Epithelial cell of esophagus (primary cell): ENCODE data around the gene PRPF38B.
"Not testable (repeated sequence)": the region's sequence is repeated elsewhere in the genome, so short reads cannot be mapped to it uniquely, and the experiment has no call there.

ENCODE experiments used
- DNase-seq: peaks from one replicate; pipeline ENCODE4 v3.0.0; 2010; ENCODE audit warnings: low read depth
- H3K4me3 ChIP-seq: 2 replicates; pipeline ENCODE4 v1.5.1; 2011; ENCODE audit warnings: mild to moderate bottlenecking, low read length, control low read depth
- TF ChIP-seq, protein P1 (sequence below): IDR thresholded peaks from 2 replicates; pipeline ENCODE4 v1.5.1; 2011; ENCODE audit warnings: low read depth, mild to moderate bottlenecking, low read length, control low read depth, inconsistent platforms; ENCODE audit not compliant: insufficient read depth; ENCODE audit errors: missing control alignments

PRPF38B gene

DNA sequence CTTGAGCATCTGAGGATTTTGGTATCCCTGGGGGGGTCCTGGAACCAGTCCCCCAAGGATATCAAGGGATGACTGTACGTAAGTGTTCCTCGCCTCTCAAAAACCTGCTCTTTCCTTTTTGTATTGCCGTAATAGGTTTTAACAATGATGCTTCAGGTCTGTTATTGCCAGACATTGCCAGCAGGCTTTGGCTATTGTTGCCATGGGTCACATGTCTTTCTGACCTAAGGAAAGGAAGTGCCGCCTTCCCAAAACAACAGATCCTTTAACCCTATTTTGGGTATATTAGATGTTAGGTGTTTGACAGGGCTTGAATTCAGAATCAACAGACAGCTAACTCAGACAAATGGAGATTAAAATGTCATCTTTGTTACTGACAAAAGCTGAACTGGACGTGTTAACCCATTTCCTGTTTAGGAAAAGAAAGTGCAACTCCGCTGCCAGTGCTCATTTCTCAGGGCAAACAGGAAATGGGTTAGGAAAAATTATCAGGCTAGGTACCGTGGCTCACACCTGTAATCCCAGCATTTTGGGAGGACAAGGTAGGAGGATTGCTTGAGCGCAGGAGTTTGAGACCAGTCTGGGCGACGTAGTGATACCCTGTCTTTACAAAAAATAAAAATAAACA is 12.4 kb upstream of the PRPF38B start:
- H3K4me3 ChIP-seq, result no peak overlapping the region
- no peak for DNase-seq
- TF ChIP-seq, protein P1, sequence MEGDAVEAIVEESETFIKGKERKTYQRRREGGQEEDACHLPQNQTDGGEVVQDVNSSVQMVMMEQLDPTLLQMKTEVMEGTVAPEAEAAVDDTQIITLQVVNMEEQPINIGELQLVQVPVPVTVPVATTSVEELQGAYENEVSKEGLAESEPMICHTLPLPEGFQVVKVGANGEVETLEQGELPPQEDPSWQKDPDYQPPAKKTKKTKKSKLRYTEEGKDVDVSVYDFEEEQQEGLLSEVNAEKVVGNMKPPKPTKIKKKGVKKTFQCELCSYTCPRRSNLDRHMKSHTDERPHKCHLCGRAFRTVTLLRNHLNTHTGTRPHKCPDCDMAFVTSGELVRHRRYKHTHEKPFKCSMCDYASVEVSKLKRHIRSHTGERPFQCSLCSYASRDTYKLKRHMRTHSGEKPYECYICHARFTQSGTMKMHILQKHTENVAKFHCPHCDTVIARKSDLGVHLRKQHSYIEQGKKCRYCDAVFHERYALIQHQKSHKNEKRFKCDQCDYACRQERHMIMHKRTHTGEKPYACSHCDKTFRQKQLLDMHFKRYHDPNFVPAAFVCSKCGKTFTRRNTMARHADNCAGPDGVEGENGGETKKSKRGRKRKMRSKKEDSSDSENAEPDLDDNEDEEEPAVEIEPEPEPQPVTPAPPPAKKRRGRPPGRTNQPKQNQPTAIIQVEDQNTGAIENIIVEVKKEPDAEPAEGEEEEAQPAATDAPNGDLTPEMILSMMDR, result no peak

GRCh38 chr1:108681701-108682100 is 10.4 kb upstream of the PRPF38B start:
- not testable (repeated sequence) for DNase-seq, H3K4me3 ChIP-seq

DNA sequence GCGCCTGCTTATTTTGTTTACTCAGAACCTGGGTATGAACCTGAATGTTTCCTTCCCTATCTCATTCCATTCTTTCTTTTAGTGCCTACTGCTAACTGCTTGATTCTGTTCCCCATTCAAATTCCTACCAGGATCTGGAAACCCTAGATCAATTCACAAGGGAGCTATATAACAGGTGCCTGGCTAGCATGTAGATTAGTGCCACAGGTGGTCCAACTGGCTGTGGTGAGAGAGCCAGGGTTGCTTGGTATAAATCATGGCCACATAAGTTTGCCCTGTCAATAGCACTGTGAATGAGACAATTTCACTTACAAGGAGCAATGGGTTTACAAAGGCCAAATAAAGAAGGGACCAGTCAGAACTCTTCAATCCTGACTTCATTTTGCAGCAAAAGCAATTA is 6.6 kb upstream of the PRPF38B start:
- no peak overlapping the region for H3K4me3 ChIP-seq
- no peak for DNase-seq
- TF ChIP-seq, protein P1, result no peak

DNA sequence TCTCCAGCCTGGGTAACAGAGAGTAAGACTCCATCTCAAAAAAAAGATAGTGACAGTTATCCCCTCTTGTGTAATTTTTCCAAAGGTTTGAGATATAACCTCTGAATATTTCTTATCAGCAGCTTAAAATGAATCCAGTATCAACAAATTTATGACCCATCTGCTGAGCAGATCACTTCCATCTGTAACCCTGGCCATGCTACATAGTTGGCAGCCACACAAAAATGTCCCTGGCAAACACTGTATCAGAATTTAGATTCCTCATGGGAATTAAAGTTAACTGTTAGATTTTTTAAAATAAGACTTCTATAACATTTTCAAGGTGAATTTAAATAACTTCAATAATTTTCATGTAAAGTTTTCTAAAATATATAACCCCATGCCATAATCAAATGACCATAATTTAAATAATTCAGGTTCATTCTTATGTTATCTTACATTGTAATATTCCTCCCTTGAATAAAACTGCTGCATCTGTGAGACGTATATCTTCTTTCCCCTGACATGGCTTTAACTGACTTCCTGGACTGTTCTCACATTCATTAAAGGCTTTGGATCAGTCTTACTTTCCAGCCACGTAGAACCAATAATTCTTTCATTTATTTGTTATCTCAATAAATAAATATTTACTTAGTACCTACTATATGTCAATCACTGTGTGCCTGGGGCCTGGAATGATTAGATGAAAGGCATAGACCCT is 5.3 kb upstream of the PRPF38B start:
- H3K4me3 ChIP-seq, result no peak overlapping the region
- no peak for DNase-seq
- TF ChIP-seq, protein P1, result no peak

GRCh38 chr1:108691128-108691941 is 775 bp upstream of the PRPF38B start:
- no peak for DNase-seq
- peak overlapping the region; percentile 96 for H3K4me3 ChIP-seq
- TF ChIP-seq, protein P1, result no peak

GRCh38 chr1:108692724-108693655 is 880 bp downstream of the PRPF38B start:
- TF ChIP-seq, protein P1, result peak; percentile 38

More at GRCh38 chr1:108692724-108693655, 880 bp downstream of the PRPF38B start:
- H3K4me3 ChIP-seq, result peak overlapping the region; percentile 96
- DNase-seq, result peak; percentile 73
